ENCODE data around the gene TPRN. TPM values are rescaled to one million over a fixed set of nuclear protein-coding genes. Genes with fewer than 3 reads are reported as not detected.

TPRN gene
- total RNA-seq, 2 donors from 2014 or later = 9.0 to 19.1 TPM

DNA sequence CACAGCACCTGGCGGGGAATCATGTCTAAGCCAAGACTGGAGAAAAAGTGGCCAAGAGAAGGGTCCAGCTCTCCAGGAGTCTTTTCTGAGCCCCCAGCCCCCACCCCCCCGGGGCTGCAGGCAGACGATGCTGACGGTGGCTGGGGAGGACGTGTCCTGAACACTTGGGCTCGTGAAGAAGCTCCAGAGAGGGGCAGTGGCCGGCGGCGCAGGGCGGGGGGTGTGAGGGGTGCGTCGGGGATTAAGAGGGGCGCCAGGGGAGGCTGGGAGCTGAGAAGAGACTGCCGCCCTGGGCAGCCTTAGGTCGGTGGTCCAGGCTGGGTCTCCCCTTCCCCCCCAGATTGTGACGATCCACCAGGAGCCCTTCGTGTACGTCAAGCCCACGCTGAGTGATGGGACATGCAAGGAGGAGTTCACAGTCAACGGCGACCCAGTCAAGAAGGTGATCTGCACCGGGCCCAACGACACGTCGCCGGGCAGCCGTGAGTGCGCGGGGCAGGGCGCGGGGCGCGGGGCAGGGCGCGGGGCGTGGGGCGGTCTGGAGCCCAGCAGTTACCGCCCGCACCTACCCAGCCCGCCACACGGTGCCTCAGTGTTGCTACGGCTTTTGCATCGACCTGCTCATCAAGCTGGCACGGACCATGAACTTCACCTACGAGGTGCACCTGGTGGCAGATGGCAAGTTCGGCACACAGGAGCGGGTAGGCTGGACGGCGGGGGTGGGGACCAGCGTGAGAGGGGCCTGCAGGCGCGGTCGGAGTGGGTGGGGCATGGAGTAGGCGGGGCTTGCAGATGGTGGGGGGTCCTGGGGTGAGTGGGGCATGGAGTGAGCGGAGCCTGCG, 39.6 kb downstream of the TPRN start:
- Mint-ChIP-seq H3K36me3 (no peaks in the 10 kb centered on the region), H3K27ac (no peak overlapping the region), H3K4me1 (ENCODE audit: low read depth in 2 of 2) (peaks cover 0 to 15% of the 10 kb centered on the region in 2 donors), H3K9me3 (no peaks in the 10 kb centered on the region), H3K27me3 (peaks cover 18 to 19% of the 10 kb centered on the region in 2 donors), H3K4me3 (no peak overlapping the region)
- ATAC-seq (no peak), DNase-seq (ENCODE audit: low spot score) (no peak)

- Mint-ChIP-seq H3K4me3 (no peak overlapping the region), H3K9me3 (no peaks in the 10 kb centered on the region), H3K4me1 (ENCODE audit: low read depth in 2 of 2) (peaks cover 0 to 15% of the 10 kb centered on the region in 2 donors), H3K27ac (no peak overlapping the region), H3K36me3 (no peaks in the 10 kb centered on the region), H3K27me3 (peaks cover 19% of the 10 kb centered on the region in 2 donors)
- ATAC-seq = no peak
- DNase-seq (ENCODE audit: low spot score) = no peak
Observed at GRCh38 chr9:137160054-137160425, 40.5 kb downstream of the TPRN start.

GRCh38 chr9:137159105-137160053, 41.2 kb downstream of the TPRN start:
- Mint-ChIP-seq H3K4me3 (no peak overlapping the region), H3K27ac (no peak overlapping the region), H3K4me1 (ENCODE audit: low read depth in 2 of 2) (peaks cover 0 to 15% of the 10 kb centered on the region in 2 donors)

GRCh38 chr9:137158625-137159024, 41.9 kb downstream of the TPRN start:
- no peaks in the 10 kb centered on the region for H3K36me3 Mint-ChIP-seq
- no peak overlapping the region for H3K27ac Mint-ChIP-seq
- peaks cover 0 to 15% of the 10 kb centered on the region in 2 donors for H3K4me1 Mint-ChIP-seq (ENCODE audit: low read depth in 2 of 2)
- H3K4me3 Mint-ChIP-seq = no peak overlapping the region
- ATAC-seq (no peak), DNase-seq (ENCODE audit: low spot score) (no peak)
- H3K27me3 Mint-ChIP-seq = peaks cover 19% of the 10 kb centered on the region in 2 donors
- H3K9me3 Mint-ChIP-seq = no peaks in the 10 kb centered on the region

More at GRCh38 chr9:137159105-137160053, 41.2 kb downstream of the TPRN start:
- ATAC-seq = no peak
- H3K27me3 Mint-ChIP-seq = peaks cover 19% of the 10 kb centered on the region in 2 donors
- no peaks in the 10 kb centered on the region for H3K36me3 Mint-ChIP-seq
- no peaks in the 10 kb centered on the region for H3K9me3 Mint-ChIP-seq
- no peak for DNase-seq (ENCODE audit: low spot score)

DNA sequence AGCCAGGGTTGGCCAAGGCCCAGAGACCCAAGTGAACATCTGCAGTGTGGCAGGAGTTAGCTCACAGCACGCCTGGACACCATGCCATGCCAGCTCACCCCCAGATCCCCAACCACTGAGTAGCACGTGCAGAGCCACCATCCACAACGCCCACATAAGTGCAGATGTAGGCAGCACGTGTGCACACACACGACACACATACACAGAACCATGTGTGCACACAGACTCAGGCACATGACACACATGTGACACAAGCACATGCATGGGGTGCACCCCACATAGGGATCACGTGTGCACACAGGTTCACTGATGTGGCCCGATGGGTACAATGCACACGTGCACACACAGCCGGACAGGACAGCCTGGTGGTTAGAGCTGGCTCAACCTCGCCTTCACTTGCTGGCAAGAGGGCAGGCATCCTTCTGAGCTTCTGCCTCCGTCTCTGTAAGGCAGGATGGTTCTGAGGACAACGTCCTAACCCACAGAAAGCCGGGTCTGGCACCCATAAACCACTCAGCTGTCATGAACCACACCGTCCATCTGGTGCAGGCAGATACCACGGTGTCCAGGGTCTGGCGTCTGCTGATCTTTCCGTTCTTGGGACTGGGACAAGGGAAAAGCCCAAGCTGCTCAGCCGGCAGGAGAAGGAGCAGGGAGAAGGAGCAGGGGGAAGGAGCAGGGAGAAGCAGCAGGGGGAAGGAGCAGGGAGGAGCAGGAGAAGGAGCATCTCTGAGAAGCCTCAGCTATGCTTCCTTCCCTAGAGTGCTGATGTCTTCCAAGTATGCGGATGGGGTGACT, 42.7 kb downstream of the TPRN start:
- H3K9me3 Mint-ChIP-seq = no peaks in the 10 kb centered on the region
- no peak overlapping the region for H3K4me3 Mint-ChIP-seq
- H3K27me3 Mint-ChIP-seq = peaks cover 17 to 19% of the 10 kb centered on the region in 2 donors
- ATAC-seq (no peak), DNase-seq (ENCODE audit: low spot score) (no peak)
- no peak overlapping the region for H3K27ac Mint-ChIP-seq
- H3K4me1 Mint-ChIP-seq (ENCODE audit: low read depth in 2 of 2) = peaks cover 0 to 15% of the 10 kb centered on the region in 2 donors
- no peaks in the 10 kb centered on the region for H3K36me3 Mint-ChIP-seq

DNA sequence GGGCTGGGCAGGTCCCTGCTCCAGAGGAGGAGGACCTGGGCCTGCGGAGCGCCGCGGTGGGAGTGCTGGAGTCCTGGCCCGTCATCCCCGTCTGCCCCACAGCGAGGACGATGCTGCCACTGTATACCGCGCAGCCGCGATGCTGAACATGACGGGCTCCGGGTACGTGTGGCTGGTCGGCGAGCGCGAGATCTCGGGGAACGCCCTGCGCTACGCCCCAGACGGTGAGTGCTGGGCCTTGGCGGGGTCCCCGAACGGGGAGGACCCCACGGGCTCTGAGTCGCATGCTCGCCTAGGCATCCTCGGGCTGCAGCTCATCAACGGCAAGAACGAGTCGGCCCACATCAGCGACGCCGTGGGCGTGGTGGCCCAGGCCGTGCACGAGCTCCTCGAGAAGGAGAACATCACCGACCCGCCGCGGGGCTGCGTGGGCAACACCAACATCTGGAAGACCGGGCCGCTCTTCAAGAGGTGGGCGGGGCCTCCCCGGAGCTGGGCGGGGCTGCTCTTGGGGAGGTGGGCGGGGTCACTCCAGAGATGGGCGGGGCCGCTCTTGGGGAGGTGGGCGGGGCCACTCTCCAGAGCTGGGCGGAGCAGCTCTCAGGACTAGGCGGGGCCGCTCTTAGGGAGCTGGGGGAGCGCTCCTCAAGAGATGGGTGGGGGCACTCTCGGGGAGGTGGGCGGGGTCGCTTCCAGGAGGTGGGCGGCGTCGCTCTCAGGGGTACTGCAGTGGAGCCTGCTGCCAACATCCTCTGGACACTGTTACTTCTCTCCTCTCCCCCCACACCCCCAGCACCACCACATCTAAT, 43.8 kb downstream of the TPRN start:
- peaks cover 17 to 19% of the 10 kb centered on the region in 2 donors for H3K27me3 Mint-ChIP-seq
- no peaks in the 10 kb centered on the region for H3K9me3 Mint-ChIP-seq
- H3K27ac Mint-ChIP-seq = no peak overlapping the region
- H3K36me3 Mint-ChIP-seq = no peaks in the 10 kb centered on the region
- H3K4me3 Mint-ChIP-seq = no peak overlapping the region
- H3K4me1 Mint-ChIP-seq (ENCODE audit: low read depth in 2 of 2) = peaks cover 0 to 15% of the 10 kb centered on the region in 2 donors
- DNase-seq (ENCODE audit: low spot score) (no peak), ATAC-seq (peak; percentile 77 to 88)

- no peak for ATAC-seq
- H3K4me3 Mint-ChIP-seq = no peak overlapping the region
- no peak for DNase-seq (ENCODE audit: low spot score)
- H3K27me3 Mint-ChIP-seq = peaks cover 3 to 7% of the 10 kb centered on the region in 2 donors
- H3K36me3 Mint-ChIP-seq = no peaks in the 10 kb centered on the region
- H3K27ac Mint-ChIP-seq = no peak overlapping the region
- H3K9me3 Mint-ChIP-seq = no peaks in the 10 kb centered on the region
- H3K4me1 Mint-ChIP-seq (ENCODE audit: low read depth in 2 of 2) = peaks cover 0 to 5% of the 10 kb centered on the region in 2 donors
Observed at GRCh38 chr9:137152844-137153405, 47.6 kb downstream of the TPRN start.

DNA sequence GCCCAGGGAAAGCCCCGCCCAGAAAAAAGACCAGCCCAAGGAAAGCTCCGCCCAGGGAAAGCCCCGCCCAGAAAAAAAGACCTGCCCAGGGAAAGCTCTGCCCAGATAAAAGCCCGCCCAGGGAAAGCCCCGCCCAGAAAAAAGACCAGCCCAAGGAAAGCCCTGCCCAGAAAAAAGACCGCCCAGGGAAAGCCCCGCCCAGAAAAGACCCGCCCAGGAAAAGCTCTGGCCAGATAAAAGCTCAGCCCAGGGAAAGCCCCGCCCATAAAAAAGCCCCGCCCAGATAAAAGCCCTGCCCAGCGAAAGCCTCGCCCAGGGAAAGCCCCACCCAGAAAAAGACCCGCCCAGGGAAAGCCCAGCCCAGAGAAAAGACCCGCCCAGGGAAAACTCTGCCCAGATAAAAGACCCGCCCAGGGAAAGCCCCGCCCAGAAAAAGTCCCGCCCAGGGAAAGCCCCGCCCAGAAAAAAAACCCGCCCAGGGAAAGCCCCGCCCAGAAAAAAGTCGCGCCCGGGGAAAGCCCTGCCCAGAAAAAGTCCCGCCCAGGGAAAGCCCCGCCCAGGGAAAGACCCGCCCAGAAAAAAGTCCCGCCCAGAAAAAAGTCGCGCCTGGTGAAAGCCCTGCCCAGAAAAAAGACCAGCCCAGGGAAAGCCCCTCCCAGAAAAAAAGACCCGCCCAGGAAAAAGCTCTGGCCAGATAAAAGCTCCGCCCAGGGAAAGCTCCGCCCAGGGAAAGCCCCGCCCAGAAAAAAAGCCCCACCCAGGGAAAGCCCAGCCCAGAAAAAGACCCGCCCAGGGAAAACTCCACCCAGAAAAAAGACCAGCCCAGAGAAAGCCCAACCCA, 49.7 kb downstream of the TPRN start:
- Mint-ChIP-seq H3K36me3 (no peaks in the 10 kb centered on the region), H3K4me3 (no peak overlapping the region), H3K9me3 (no peaks in the 10 kb centered on the region), H3K4me1 (ENCODE audit: low read depth in 2 of 2) (no peaks in the 10 kb centered on the region), H3K27ac (peak overlapping the region; percentile 33 to 59), H3K27me3 (peaks cover 0 to 7% of the 10 kb centered on the region in 2 donors)
- DNase-seq (ENCODE audit: low spot score) = peak; percentile 87
- ATAC-seq = peak; percentile 52 to 87

GRCh38 chr9:137149942-137150616, 50.5 kb downstream of the TPRN start:
- DNase-seq (ENCODE audit: low spot score) (peak; percentile 69), ATAC-seq (no peak)
- Mint-ChIP-seq H3K4me1 (ENCODE audit: low read depth in 2 of 2) (no peaks in the 10 kb centered on the region), H3K27me3 (peaks cover 0 to 7% of the 10 kb centered on the region in 2 donors), H3K4me3 (no peak overlapping the region), H3K27ac (no peak overlapping the region), H3K9me3 (no peaks in the 10 kb centered on the region), H3K36me3 (no peaks in the 10 kb centered on the region)

GRCh38 chr9:137149363-137149762, 51.2 kb downstream of the TPRN start:
- H3K9me3 Mint-ChIP-seq = no peaks in the 10 kb centered on the region
- no peak overlapping the region for H3K27ac Mint-ChIP-seq
- DNase-seq (ENCODE audit: low spot score) (no peak), ATAC-seq (no peak)
- H3K27me3 Mint-ChIP-seq = peaks cover 0 to 7% of the 10 kb centered on the region in 2 donors
- no peaks in the 10 kb centered on the region for H3K4me1 Mint-ChIP-seq (ENCODE audit: low read depth in 2 of 2)
- H3K4me3 Mint-ChIP-seq = no peak overlapping the region
- H3K36me3 Mint-ChIP-seq = no peaks in the 10 kb centered on the region

DNA sequence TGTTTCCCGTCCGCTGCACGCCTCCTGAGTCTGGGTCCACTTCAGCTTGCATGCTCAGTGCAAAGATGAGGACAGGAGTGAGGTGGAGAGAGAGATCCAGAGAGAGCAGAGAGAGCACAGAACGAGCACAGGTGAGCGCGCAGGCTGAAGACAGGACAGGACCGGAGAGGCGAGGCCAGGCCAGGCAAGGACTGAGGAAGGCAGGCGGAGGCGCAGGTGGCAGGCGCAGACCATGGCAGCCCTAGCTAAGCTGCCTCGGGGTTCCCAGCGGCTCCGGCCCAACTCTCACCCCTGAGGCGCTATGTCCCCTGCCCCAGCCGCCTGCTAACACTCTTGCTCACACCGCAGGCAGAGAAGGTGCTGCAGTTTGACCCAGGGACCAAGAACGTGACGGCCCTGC, 51.9 kb downstream of the TPRN start:
- H3K9me3 Mint-ChIP-seq = no peaks in the 10 kb centered on the region
- H3K36me3 Mint-ChIP-seq = no peaks in the 10 kb centered on the region
- DNase-seq (ENCODE audit: low spot score) (no peak), ATAC-seq (no peak)
- H3K27me3 Mint-ChIP-seq = peaks cover 0 to 7% of the 10 kb centered on the region in 2 donors
- no peaks in the 10 kb centered on the region for H3K4me1 Mint-ChIP-seq (ENCODE audit: low read depth in 2 of 2)
- no peak overlapping the region for H3K4me3 Mint-ChIP-seq
- no peak overlapping the region for H3K27ac Mint-ChIP-seq

All from natural killer cell treated with Interleukin-12 subunit alpha and Interleukin-12 subunit beta and Interleukin-15 and Interleukin-18, amount 100 ng/mL, for 72 hours (primary cell).